ENCODE measurements around the gene IFT20. TPM values are rescaled to one million over a fixed set of nuclear protein-coding genes. Genes with fewer than 3 reads are reported as not detected.

The IFT20 gene
- total and polyA plus RNA-seq, 9 donors, result 27.7 to 40.4 (median 34.8) TPM

DNA sequence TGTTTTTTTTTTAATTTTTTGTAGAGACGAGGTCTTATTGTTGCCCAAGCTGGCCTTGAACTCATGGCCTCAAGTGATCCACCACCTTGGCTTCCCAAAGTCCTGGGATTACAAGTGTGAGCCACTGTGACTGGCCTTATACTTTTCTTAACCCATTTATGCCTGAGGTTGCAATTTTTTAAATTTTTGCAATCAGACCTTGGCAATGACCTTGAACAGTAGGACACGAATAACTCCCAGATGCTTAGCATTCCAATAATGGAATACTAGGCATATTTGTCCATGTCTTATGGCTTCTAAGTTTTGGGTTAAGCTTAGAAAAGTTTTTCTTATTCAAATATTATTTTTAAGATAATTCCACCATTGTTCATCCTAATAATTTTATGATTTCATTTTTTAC lies 44.6 kb downstream of the IFT20 start:
- no peak for DNase-seq
- Histone ChIP-seq H3K27me3 (ENCODE audit: control insufficient read depth, insufficient read depth, low read length) (peaks cover 2% of the 10 kb centered on the region), H3K4me1 (ENCODE audit: control insufficient read depth, insufficient read depth, low read length) (no peaks in the 10 kb centered on the region), H3K9me3 (replicated peaks; ENCODE audit: control insufficient read depth, low read depth, low read length) (no peaks in the 10 kb centered on the region), H3K4me3 (ENCODE audit: low read length) (no peak overlapping the region), H3K27ac (ENCODE audit: low read length) (no peak overlapping the region), H3K36me3 (ENCODE audit: control insufficient read depth, insufficient read depth, low read length) (no peaks in the 10 kb centered on the region)
- 90% methylated on average over 1 of the region's 2 CpGs for WGBS (ENCODE audit: insufficient coverage)

- no peaks in the 10 kb centered on the region for H3K9me3 ChIP-seq (replicated peaks; ENCODE audit: control insufficient read depth, low read depth, low read length)
- DNase-seq, result no peak
- H3K27ac ChIP-seq (ENCODE audit: low read length), result no peak overlapping the region
- no peak overlapping the region for H3K4me3 ChIP-seq (ENCODE audit: low read length)
- no peaks in the 10 kb centered on the region for H3K4me1 ChIP-seq (ENCODE audit: control insufficient read depth, insufficient read depth, low read length)
- no peaks in the 10 kb centered on the region for H3K36me3 ChIP-seq (ENCODE audit: control insufficient read depth, insufficient read depth, low read length)
- no CpG with 5 or more reads among the region's 2 CpGs for WGBS (ENCODE audit: insufficient coverage)
- H3K27me3 ChIP-seq (ENCODE audit: control insufficient read depth, insufficient read depth, low read length), result peaks cover 2% of the 10 kb centered on the region
Observed at GRCh38 chr17:28285965-28286364, 49.3 kb downstream of the IFT20 start.

GRCh38 chr17:28282596-28282995 lies 52.7 kb downstream of the IFT20 start:
- Histone ChIP-seq H3K36me3 (ENCODE audit: control insufficient read depth, insufficient read depth, low read length) (no peaks in the 10 kb centered on the region), H3K4me1 (ENCODE audit: control insufficient read depth, insufficient read depth, low read length) (no peaks in the 10 kb centered on the region), H3K9me3 (replicated peaks; ENCODE audit: control insufficient read depth, low read depth, low read length) (no peaks in the 10 kb centered on the region), H3K4me3 (ENCODE audit: low read length) (no peak overlapping the region), H3K27me3 (ENCODE audit: control insufficient read depth, insufficient read depth, low read length) (no peaks in the 10 kb centered on the region), H3K27ac (ENCODE audit: low read length) (no peak overlapping the region)
- 42% methylated on average over 2 of the region's 7 CpGs for WGBS (ENCODE audit: insufficient coverage)
- no peak for DNase-seq

GRCh38 chr17:28280826-28281225 lies 54.4 kb downstream of the IFT20 start:
- WGBS (ENCODE audit: insufficient coverage), result 67% methylated on average over 1 of the region's 3 CpGs
- no peaks in the 10 kb centered on the region for H3K9me3 ChIP-seq (replicated peaks; ENCODE audit: control insufficient read depth, low read depth, low read length)
- H3K4me1 ChIP-seq (ENCODE audit: control insufficient read depth, insufficient read depth, low read length), result no peaks in the 10 kb centered on the region
- no peak overlapping the region for H3K27ac ChIP-seq (ENCODE audit: low read length)
- no peaks in the 10 kb centered on the region for H3K36me3 ChIP-seq (ENCODE audit: control insufficient read depth, insufficient read depth, low read length)
- no peaks in the 10 kb centered on the region for H3K27me3 ChIP-seq (ENCODE audit: control insufficient read depth, insufficient read depth, low read length)
- no peak overlapping the region for H3K4me3 ChIP-seq (ENCODE audit: low read length)
- DNase-seq, result no peak

DNA sequence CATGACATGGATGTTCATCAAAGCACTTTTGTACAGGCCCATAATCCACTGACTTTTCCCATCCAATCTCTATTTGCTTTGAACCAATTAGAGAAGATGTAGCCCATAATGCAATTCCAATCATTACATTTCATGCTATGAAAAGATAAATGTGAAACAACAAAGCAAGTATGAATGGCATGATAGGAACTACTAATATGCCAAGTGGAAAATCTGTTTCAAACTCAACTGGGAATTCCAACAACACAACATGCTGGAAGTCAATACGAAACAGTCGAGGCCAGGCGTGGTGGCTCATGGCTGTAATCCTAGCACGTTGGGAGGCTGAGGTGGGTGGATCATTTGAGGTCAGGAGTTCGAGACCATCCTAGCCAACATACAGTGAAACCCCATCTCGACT lies 55.9 kb downstream of the IFT20 start:
- no peak for DNase-seq
- WGBS (ENCODE audit: insufficient coverage), result no CpG with 5 or more reads among the region's 6 CpGs
- no peak overlapping the region for H3K27ac ChIP-seq (ENCODE audit: low read length)

More for the DNA sequence above, 55.9 kb downstream of the IFT20 start:
- Histone ChIP-seq H3K4me1 (ENCODE audit: control insufficient read depth, insufficient read depth, low read length) (no peaks in the 10 kb centered on the region), H3K4me3 (ENCODE audit: low read length) (no peak overlapping the region), H3K36me3 (ENCODE audit: control insufficient read depth, insufficient read depth, low read length) (no peaks in the 10 kb centered on the region), H3K9me3 (replicated peaks; ENCODE audit: control insufficient read depth, low read depth, low read length) (no peaks in the 10 kb centered on the region), H3K27me3 (ENCODE audit: control insufficient read depth, insufficient read depth, low read length) (peaks cover 3% of the 10 kb centered on the region)

Other genes starting within 250 kb of the IFT20 start
- gene TMEM97, start 16.3 kb downstream of the IFT20 start, total RNA-seq, result 16.6 TPM
- gene TMEM97, start 16.3 kb downstream of the IFT20 start, polyA plus RNA-seq (ENCODE audit: insufficient read depth in 1 of 8, insufficient read length in 8 of 8, low replicate concordance in 1 of 8), result 10 to 100 TPM; 18.2 to 30.9 (median 22.3) TPM
- gene TNFAIP1, start 289 bp upstream of the IFT20 start, total RNA-seq, result 21.7 TPM
- gene TNFAIP1, start 289 bp upstream of the IFT20 start, polyA plus RNA-seq (ENCODE audit: insufficient read depth in 1 of 8, insufficient read length in 8 of 8, low replicate concordance in 1 of 8), result 10 to 100 TPM; 27.1 to 37.3 (median 33.7) TPM
- 53.0 TPM for gene POLDIP2, start 22.1 kb upstream of the IFT20 start, total RNA-seq
- gene POLDIP2, start 22.1 kb upstream of the IFT20 start, polyA plus RNA-seq (ENCODE audit: insufficient read depth in 1 of 8, insufficient read length in 8 of 8, low replicate concordance in 1 of 8), result 10 to 100 TPM; 57.1 to 65.2 (median 60.5) TPM
- not detected for gene SEBOX, start 29.7 kb upstream of the IFT20 start, total RNA-seq
- gene SEBOX, start 29.7 kb upstream of the IFT20 start, polyA plus RNA-seq (ENCODE audit: insufficient read depth in 1 of 8, insufficient read length in 8 of 8, low replicate concordance in 1 of 8), result not detected
- 0.58 TPM for gene VTN, start 34.8 kb upstream of the IFT20 start, total RNA-seq
- gene VTN, start 34.8 kb upstream of the IFT20 start, polyA plus RNA-seq (ENCODE audit: insufficient read depth in 1 of 8, insufficient read length in 8 of 8, low replicate concordance in 1 of 8), result 1 to 10 TPM in 3 of 8 donors, under 1 TPM in 5; 0.21 to 6.5 (median 0.36) TPM
- 3.3 TPM for gene SARM1, start 36.2 kb upstream of the IFT20 start, total RNA-seq
- gene SARM1, start 36.2 kb upstream of the IFT20 start, polyA plus RNA-seq (ENCODE audit: insufficient read depth in 1 of 8, insufficient read length in 8 of 8, low replicate concordance in 1 of 8), result 1 to 10 TPM; 4.8 to 7.3 (median 5.8) TPM
- gene SLC46A1, start 70.7 kb upstream of the IFT20 start, total RNA-seq, result 8.2 TPM
- gene SLC46A1, start 70.7 kb upstream of the IFT20 start, polyA plus RNA-seq (ENCODE audit: insufficient read depth in 1 of 8, insufficient read length in 8 of 8, low replicate concordance in 1 of 8), result 1 to 10 TPM; 5.8 to 9.0 (median 8.0) TPM
- gene SLC13A2, start 138.2 kb upstream of the IFT20 start, total RNA-seq, result not detected
- gene SLC13A2, start 138.2 kb upstream of the IFT20 start, polyA plus RNA-seq (ENCODE audit: insufficient read depth in 1 of 8, insufficient read length in 8 of 8, low replicate concordance in 1 of 8), result under 1 TPM in 2 of 8 donors, not detected in 6; 0.09 to 0.12 TPM
- not detected for gene FOXN1, start 170.9 kb upstream of the IFT20 start, total RNA-seq
- 1 to 10 TPM in 1 of 8 donors, under 1 TPM in 2, not detected in 5; 0.04 to 2.1 (median 0.07) TPM for gene FOXN1, start 170.9 kb upstream of the IFT20 start, polyA plus RNA-seq (ENCODE audit: insufficient read depth in 1 of 8, insufficient read length in 8 of 8, low replicate concordance in 1 of 8)
- 17.6 TPM for gene UNC119, start 217.2 kb upstream of the IFT20 start, total RNA-seq
- 10 to 100 TPM; 15.6 to 20.7 (median 17.8) TPM for gene UNC119, start 217.2 kb upstream of the IFT20 start, polyA plus RNA-seq (ENCODE audit: insufficient read depth in 1 of 8, insufficient read length in 8 of 8, low replicate concordance in 1 of 8)
- gene PIGS, start 236.1 kb upstream of the IFT20 start, total RNA-seq, result 29.4 TPM
- 10 to 100 TPM; 36.9 to 57.3 (median 45.9) TPM for gene PIGS, start 236.1 kb upstream of the IFT20 start, polyA plus RNA-seq (ENCODE audit: insufficient read depth in 1 of 8, insufficient read length in 8 of 8, low replicate concordance in 1 of 8)
- 2.7 TPM for gene ALDOC, start 241.4 kb upstream of the IFT20 start, total RNA-seq
- 1 to 10 TPM; 1.7 to 4.4 (median 2.5) TPM for gene ALDOC, start 241.4 kb upstream of the IFT20 start, polyA plus RNA-seq (ENCODE audit: insufficient read depth in 1 of 8, insufficient read length in 8 of 8, low replicate concordance in 1 of 8)